Parathyroid adenoma (tissue), 2 donors: Measurements from ENCODE around the gene RIMS3.

Experiments used
- H2AFZ ChIP-seq: fragments of 300-600 bp; sonication (generic); one replicate; pipeline ENCODE4 v1.7.0; 2017; ENCODE audit warnings: antibody characterized with exemption, mild to moderate bottlenecking
- H3K27ac ChIP-seq: fragments of 300-600 bp; sonication (generic); one replicate; pipeline ENCODE4 v1.7.0; 2017
- H3K27me3 ChIP-seq: fragments of 300-600 bp; sonication (generic); one replicate; pipeline ENCODE4 v1.7.0; 2017; ENCODE audit warnings: low read length; ENCODE audit not compliant: control insufficient read depth, insufficient read depth
- H3K36me3 ChIP-seq: fragments of 300-600 bp; sonication (generic); one replicate; pipeline ENCODE4 v1.7.0; 2017; ENCODE audit warnings: low read length; ENCODE audit not compliant: control insufficient read depth, insufficient read depth
- H3K4me1 ChIP-seq: fragments of 300-600 bp; sonication (generic); one replicate; pipeline ENCODE4 v1.7.0; 2017; ENCODE audit warnings: control low read depth
- H3K4me2 ChIP-seq: fragments of 300-600 bp; sonication (generic); one replicate; pipeline ENCODE4 v1.7.0; 2017; ENCODE audit warnings: low read length
- H3K4me3 ChIP-seq: fragments of 300-600 bp; sonication (generic); one replicate; pipeline ENCODE4 v1.7.0; 2017; ENCODE audit warnings: low read depth, low read length
- H3K79me2 ChIP-seq: fragments of 300-600 bp; sonication (generic); one replicate; pipeline ENCODE4 v1.7.0; 2017; ENCODE audit warnings: control low read depth
- H3K9ac ChIP-seq: fragments of 300-600 bp; sonication (generic); one replicate; pipeline ENCODE4 v1.7.0; 2017; ENCODE audit warnings: mild to moderate bottlenecking
- H3K9me3 ChIP-seq: fragments of 300-600 bp; sonication (generic); one replicate; pipeline ENCODE4 v1.7.0; 2017; ENCODE audit warnings: low read length; ENCODE audit not compliant: control insufficient read depth
- TF ChIP-seq, protein P1 (sequence below): fragments of 300-600 bp; sonication (generic); IDR thresholded peaks from one replicate; pipeline ENCODE4 v1.7.0; 2017; ENCODE audit warnings: antibody characterized with exemption, mild to moderate bottlenecking
- donor health status: primary hyperparathyroidism.

RIMS3 gene

DNA sequence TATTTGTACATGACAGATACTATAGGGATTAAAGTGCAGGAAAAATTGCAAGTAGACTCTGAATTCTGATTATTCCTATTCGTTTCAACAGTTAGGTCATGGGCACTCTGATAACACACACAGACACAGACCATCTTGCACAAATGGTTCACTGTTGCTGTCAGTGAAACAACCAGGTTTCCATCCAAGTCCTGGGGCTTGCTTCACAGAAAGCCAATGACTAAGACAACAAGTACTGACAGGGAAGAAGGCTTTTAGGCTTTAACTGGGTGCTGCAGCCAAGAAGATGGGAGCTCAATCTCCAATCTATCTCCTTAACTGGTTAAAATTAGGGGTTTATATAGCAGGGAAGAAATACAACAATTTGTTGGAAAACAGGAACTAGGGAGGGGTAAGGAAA is 57.6 kb downstream of the RIMS3 start:
- Histone ChIP-seq H3K9ac (no peak overlapping the region), H3K4me1 (no peaks in the 10 kb centered on the region), H3K79me2 (no peaks in the 10 kb centered on the region), H2AFZ (no peak overlapping the region), H3K27ac (no peak overlapping the region), H3K4me3 (no peak overlapping the region), H3K9me3 (no peaks in the 10 kb centered on the region), H3K27me3 (no peaks in the 10 kb centered on the region), H3K36me3 (no peaks in the 10 kb centered on the region), H3K4me2 (no peak overlapping the region)
- TF ChIP-seq, protein P1, sequence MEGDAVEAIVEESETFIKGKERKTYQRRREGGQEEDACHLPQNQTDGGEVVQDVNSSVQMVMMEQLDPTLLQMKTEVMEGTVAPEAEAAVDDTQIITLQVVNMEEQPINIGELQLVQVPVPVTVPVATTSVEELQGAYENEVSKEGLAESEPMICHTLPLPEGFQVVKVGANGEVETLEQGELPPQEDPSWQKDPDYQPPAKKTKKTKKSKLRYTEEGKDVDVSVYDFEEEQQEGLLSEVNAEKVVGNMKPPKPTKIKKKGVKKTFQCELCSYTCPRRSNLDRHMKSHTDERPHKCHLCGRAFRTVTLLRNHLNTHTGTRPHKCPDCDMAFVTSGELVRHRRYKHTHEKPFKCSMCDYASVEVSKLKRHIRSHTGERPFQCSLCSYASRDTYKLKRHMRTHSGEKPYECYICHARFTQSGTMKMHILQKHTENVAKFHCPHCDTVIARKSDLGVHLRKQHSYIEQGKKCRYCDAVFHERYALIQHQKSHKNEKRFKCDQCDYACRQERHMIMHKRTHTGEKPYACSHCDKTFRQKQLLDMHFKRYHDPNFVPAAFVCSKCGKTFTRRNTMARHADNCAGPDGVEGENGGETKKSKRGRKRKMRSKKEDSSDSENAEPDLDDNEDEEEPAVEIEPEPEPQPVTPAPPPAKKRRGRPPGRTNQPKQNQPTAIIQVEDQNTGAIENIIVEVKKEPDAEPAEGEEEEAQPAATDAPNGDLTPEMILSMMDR, result no peak

DNA sequence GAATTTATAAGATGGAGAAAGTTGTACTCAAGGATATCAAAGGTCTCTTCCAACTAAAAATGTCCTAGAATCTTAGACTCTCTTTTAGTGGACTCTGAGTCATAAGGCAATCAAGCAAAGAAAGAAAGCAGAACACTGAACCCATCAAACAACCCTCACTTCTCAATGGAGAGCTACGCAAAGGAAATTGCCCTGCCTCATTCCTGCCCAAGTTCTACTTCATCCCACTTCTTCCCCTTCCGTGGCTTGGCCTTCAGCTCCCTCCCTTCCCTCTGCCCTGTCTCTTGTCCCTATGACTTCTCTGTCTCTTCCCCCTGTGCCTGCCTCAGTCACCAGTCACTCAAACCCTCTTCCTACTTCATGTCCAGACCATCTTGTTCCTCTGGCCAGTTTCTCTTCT is 58.5 kb downstream of the RIMS3 start:
- Histone ChIP-seq H3K27me3 (no peaks in the 10 kb centered on the region), H3K36me3 (no peaks in the 10 kb centered on the region), H3K27ac (no peak overlapping the region), H3K4me2 (no peak overlapping the region), H2AFZ (no peak overlapping the region), H3K79me2 (no peaks in the 10 kb centered on the region), H3K9me3 (no peaks in the 10 kb centered on the region), H3K4me3 (no peak overlapping the region), H3K4me1 (no peaks in the 10 kb centered on the region), H3K9ac (no peak overlapping the region)
- TF ChIP-seq, protein P1, result no peak

DNA sequence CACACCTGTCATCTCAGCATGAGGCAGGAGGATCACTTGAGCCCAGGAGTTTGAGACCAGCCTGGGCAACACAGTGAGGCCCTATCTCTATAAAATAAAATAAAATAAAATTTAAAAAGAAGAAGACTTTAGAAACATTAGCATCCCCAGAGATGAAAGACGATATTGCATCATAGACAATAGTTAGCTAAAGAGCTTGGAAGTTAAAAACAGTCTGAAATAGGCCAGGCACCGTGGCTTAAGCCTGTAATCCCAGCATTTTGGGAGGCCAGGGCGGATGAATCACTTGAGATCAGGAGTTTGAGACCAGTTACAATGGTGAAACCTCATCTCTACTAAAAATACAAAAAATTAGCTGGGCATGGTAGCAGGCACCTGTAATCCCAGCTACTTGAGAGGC is 59.3 kb downstream of the RIMS3 start:
- no peaks in the 10 kb centered on the region for H3K36me3 ChIP-seq
- H3K4me2 ChIP-seq, result no peak overlapping the region
- H3K4me1 ChIP-seq, result no peaks in the 10 kb centered on the region
- H3K9me3 ChIP-seq, result no peaks in the 10 kb centered on the region
- no peak overlapping the region for H3K27ac ChIP-seq
- H3K27me3 ChIP-seq, result no peaks in the 10 kb centered on the region
- H3K79me2 ChIP-seq, result no peaks in the 10 kb centered on the region
- H3K9ac ChIP-seq, result no peak overlapping the region
- no peak overlapping the region for H2AFZ ChIP-seq
- H3K4me3 ChIP-seq, result no peak overlapping the region
- TF ChIP-seq, protein P1, result no peak

DNA sequence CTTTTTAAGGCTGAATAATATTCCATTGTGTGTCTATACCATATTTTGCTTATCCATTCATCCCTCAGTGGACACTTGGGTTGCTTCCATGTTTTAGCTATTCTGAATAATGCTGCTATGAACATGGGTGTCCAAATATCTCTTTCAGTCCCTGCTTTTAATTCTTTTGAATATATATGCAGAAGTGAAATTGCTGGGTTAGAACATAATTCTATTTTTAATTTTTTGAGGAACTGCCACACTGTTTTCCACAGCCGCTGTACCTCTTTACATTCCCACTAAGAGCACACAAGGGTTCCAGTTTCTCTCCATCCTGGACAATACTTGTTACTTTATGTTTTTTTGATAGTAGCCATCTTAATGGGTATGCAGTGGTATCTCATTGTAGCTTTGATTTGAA is 65.6 kb downstream of the RIMS3 start:
- Histone ChIP-seq H3K36me3 (no peaks in the 10 kb centered on the region), H3K79me2 (no peaks in the 10 kb centered on the region), H3K4me1 (no peaks in the 10 kb centered on the region), H3K9me3 (no peaks in the 10 kb centered on the region), H3K4me3 (no peak overlapping the region), H3K9ac (no peak overlapping the region), H3K4me2 (no peak overlapping the region), H3K27ac (no peak overlapping the region), H3K27me3 (no peaks in the 10 kb centered on the region), H2AFZ (no peak overlapping the region)
- TF ChIP-seq, protein P1, result no peak

DNA sequence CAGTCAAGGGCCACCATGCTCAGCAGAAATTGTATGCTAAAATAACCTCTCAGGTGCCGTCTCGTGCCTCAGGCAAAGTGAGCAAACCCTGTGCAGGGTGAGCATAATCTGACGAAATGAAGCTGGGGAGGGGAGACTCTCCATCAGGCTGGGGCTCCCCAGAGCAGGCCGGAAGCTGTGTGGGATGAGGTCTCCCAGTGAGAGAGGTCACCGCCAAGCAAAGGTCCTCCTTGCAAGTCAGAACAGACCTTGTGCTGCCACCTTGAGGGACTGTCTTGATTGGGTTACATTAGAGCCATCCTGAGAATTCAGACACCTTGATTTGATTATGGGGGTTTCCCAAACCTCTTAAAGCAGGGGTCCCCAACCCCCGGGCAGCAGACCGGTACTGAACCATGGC is 69.9 kb downstream of the RIMS3 start:
- no peaks in the 10 kb centered on the region for H3K36me3 ChIP-seq
- no peak overlapping the region for H3K9ac ChIP-seq
- no peak overlapping the region for H3K4me3 ChIP-seq
- TF ChIP-seq, protein P1, result no peak
- no peak overlapping the region for H2AFZ ChIP-seq
- no peaks in the 10 kb centered on the region for H3K27me3 ChIP-seq
- no peaks in the 10 kb centered on the region for H3K79me2 ChIP-seq
- H3K27ac ChIP-seq, result no peak overlapping the region
- no peak overlapping the region for H3K4me2 ChIP-seq
- no peaks in the 10 kb centered on the region for H3K4me1 ChIP-seq
- H3K9me3 ChIP-seq, result no peaks in the 10 kb centered on the region
